Peyer's patch (tissue), 4 donors: ENCODE data around the gene HYOU1. TPM values are rescaled to one million over a fixed set of nuclear protein-coding genes. Genes with fewer than 3 reads are reported as not detected.

ENCODE experiments used
- DNase-seq, 3 donors: peaks; one replicate each; pipeline ENCODE4 v3.0.0-alpha.2; 2017 to 2019
- H3K27ac ChIP-seq, 4 donors: fragments of 200-600 bp; sonication (generic); one replicate each; pipeline ENCODE4 v1.5.1; 2016 to 2019
- H3K27me3 ChIP-seq, 2 donors: fragments of 200-600 bp; sonication (generic); one replicate each; pipeline ENCODE4 v1.5.1; 2019
- H3K36me3 ChIP-seq, 3 donors: fragments of 200-600 bp; sonication (generic); one replicate each; pipeline ENCODE4 v1.5.1; 2016 to 2019
- H3K4me1 ChIP-seq, 4 donors: fragments of 200-600 bp; sonication (generic); one replicate each; pipeline ENCODE4 v1.5.1; 2016 to 2019
- H3K4me3 ChIP-seq, 4 donors: fragments of 200-600 bp; sonication (generic); 1 replicate in 3 of 4; 2 replicates in 1 of 4; pipeline ENCODE4 v1.5.1; 2016 to 2019; ENCODE audit warnings: mild to moderate bottlenecking in 1 of 4
- H3K9me3 ChIP-seq, 4 donors: fragments of 200-600 bp; sonication (generic); one replicate each; pipeline ENCODE4 v1.5.1; 2016 to 2019; ENCODE audit warnings: mild to moderate bottlenecking in 1 of 4
- POLR2A ChIP-seq, 2 donors: fragments of 450-650 bp; IDR thresholded peaks; one replicate each; pipeline ENCODE4 v1.5.1; 2017; ENCODE audit warnings: antibody characterized with exemption in 2 of 2, mild to moderate bottlenecking in 2 of 2, moderate library complexity in 2 of 2
- total RNA-seq, 4 donors: library from RNA; depleted of rRNA; stranded (reverse); fragments of >200 nt; gene quantifications; one replicate each; pipeline ENCODE4 v1.1.0, GENCODE V29; 2016
- TF ChIP-seq, protein P1 (sequence below), 6 experiments: fragments of 450-650 bp in 4 of 6; fragments of 200-600 bp in 2 of 6; sonication (generic) in 1 of 6; IDR thresholded peaks; one replicate each; pipeline ENCODE4 v1.5.1; 2017 to 2019; ENCODE audit warnings: antibody characterized with exemption in 6 of 6, mild to moderate bottlenecking in 3 of 6, moderate library complexity in 1 of 6

The HYOU1 gene
- total RNA-seq, 4 donors from 2014 or later = 65.2 to 97.7 (median 66.9) TPM

DNA sequence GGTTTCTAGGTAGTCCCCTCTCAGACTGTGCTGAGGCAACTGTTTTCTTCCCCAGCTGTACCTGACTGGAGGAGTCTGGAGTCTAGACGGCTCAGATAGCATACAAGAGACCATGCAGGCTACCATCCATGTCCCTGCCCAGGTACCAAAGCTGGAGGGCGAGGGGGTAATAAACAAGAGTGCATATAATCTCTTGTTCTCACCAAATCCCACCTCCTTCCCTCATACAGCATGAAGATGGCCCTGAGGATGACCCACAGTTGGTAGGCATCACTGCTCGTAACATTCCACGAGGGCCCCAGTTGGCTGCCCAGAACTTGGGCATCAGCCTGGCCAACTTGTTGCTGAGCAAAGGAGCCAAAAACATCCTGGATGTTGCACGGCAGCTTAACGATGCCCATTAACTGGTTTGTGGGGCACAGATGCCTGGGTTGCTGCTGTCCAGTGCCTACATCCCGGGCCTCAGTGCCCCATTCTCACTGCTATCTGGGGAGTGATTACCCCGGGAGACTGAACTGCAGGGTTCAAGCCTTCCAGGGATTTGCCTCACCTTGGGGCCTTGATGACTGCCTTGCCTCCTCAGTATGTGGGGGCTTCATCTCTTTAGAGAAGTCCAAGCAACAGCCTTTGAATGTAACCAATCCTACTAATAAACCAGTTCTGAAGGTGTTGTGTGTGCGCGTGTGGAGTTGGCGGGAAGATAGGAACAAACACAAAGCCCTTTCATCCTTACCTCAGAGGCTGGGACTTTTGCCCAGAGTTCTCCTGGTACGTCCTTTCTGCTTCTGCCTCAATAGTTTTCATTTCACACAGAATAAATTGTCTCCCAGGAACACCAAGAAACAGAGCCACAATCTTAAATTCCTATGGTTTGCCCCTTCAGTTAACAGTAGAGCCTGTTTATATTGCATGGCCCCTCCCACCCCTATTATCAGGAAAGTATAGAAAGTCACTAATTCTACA lies 36.2 kb upstream of the HYOU1 start:
- peaks cover 0 to 23% (median 0%) of the 10 kb centered on the region in 3 donors for H3K36me3 ChIP-seq
- peak overlapping the region in 3 of 4 donors; percentile 95 to 96 (median 95) for H3K27ac ChIP-seq
- H3K4me1 ChIP-seq = peaks cover 0 to 21% (median 8%) of the 10 kb centered on the region in 4 donors
- no peak for TF ChIP-seq POLR2A (IDR thresholded peaks at IDR 0.05)
- TF ChIP-seq, protein P1, sequence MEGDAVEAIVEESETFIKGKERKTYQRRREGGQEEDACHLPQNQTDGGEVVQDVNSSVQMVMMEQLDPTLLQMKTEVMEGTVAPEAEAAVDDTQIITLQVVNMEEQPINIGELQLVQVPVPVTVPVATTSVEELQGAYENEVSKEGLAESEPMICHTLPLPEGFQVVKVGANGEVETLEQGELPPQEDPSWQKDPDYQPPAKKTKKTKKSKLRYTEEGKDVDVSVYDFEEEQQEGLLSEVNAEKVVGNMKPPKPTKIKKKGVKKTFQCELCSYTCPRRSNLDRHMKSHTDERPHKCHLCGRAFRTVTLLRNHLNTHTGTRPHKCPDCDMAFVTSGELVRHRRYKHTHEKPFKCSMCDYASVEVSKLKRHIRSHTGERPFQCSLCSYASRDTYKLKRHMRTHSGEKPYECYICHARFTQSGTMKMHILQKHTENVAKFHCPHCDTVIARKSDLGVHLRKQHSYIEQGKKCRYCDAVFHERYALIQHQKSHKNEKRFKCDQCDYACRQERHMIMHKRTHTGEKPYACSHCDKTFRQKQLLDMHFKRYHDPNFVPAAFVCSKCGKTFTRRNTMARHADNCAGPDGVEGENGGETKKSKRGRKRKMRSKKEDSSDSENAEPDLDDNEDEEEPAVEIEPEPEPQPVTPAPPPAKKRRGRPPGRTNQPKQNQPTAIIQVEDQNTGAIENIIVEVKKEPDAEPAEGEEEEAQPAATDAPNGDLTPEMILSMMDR (IDR thresholded peaks at IDR 0.05) = no peak
- DNase-seq = no peak
- H3K27me3 ChIP-seq = no peaks in the 10 kb centered on the region
- H3K4me3 ChIP-seq = peak overlapping the region; percentile 78 to 90 (median 84)
- no peaks in the 10 kb centered on the region for H3K9me3 ChIP-seq

DNA sequence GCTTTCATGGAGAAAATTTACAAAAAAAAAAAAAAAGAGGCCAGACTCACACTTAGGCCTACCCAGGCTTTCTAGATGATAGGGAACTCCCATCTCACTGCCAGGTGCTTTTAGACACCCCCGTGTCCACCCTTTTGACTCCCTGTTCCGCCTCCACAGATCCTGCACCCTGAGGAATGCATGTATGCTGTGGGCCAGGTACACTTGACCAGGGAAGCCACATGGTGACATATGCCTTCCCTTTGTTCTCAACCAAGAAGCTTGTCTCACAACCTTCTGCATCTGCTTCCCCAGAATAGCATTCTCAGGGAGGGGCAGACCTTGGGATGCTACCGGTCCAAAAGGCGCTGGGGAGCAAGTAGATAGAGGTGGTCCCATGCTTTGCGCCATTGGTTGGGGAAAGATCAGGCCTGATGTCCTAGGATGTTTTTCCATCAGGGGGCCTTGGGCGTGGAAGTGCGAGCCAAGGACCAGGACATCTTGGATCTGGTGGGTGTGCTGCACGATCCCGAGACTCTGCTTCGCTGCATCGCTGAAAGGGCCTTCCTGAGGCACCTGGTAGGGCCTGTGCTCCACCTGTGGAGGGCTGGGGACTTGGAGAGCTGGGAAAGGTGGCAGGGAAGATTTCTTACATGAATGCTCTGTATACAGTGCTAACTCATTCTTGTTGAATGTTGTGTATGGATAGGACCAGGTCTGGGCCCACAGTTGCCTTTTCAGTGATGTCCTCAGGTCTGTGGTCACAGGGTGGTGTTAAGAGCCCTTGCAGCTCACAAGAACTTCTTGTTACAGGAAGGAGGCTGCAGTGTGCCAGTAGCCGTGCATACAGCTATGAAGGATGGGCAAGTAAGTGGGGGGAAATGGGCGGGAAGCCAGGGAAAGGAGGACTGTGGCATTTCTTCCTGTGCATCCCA lies 35.2 kb upstream of the HYOU1 start:
- TF ChIP-seq, protein P1 (IDR thresholded peaks at IDR 0.05) = no peak
- no peak for TF ChIP-seq POLR2A (IDR thresholded peaks at IDR 0.05)
- H3K27ac ChIP-seq = no peak overlapping the region
- H3K9me3 ChIP-seq = no peaks in the 10 kb centered on the region
- no peak for DNase-seq
- peaks cover 0 to 21% (median 8%) of the 10 kb centered on the region in 4 donors for H3K4me1 ChIP-seq
- peaks cover 0 to 14% (median 0%) of the 10 kb centered on the region in 3 donors for H3K36me3 ChIP-seq
- H3K4me3 ChIP-seq = no peak overlapping the region
- no peaks in the 10 kb centered on the region for H3K27me3 ChIP-seq

- H3K36me3 ChIP-seq = peaks cover 0 to 10% (median 0%) of the 10 kb centered on the region in 3 donors
- TF ChIP-seq, protein P1 (IDR thresholded peaks at IDR 0.05) = no peak
- TF ChIP-seq POLR2A (IDR thresholded peaks at IDR 0.05) = no peak
- H3K27me3 ChIP-seq = no peaks in the 10 kb centered on the region
- H3K27ac ChIP-seq = no peak overlapping the region
- H3K4me3 ChIP-seq = no peak overlapping the region
- no peak for DNase-seq
- no peaks in the 10 kb centered on the region for H3K9me3 ChIP-seq
- peaks cover 0 to 24% (median 8%) of the 10 kb centered on the region in 4 donors for H3K4me1 ChIP-seq
Observed at GRCh38 chr11:119091178-119091577, 34.2 kb upstream of the HYOU1 start.

DNA sequence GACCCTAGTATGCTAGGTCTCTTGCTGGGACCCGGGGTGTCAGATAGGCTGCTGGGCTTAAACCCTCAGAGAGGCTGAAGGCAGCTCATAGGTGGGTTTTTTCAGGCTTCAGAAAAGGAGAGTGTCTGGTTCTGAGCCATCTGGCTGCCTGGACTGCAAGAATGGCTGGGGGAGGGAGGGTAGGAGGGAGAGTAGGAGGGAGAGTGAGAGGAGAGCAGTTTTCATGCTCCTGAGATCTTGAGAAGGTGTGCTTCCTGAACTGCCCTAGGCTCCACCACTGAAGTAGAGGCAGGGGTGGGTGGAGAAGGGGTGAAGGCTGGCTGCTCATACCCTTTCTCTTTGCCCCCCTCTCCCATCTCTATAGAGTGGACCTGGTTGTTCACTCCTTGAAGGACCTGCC lies 32.3 kb upstream of the HYOU1 start:
- TF ChIP-seq, protein P1 (IDR thresholded peaks at IDR 0.05) = no peak
- TF ChIP-seq POLR2A (IDR thresholded peaks at IDR 0.05) = no peak
- Histone ChIP-seq H3K36me3 (peaks cover 0 to 10% (median 0%) of the 10 kb centered on the region in 3 donors), H3K4me1 (peaks cover 0 to 34% (median 13%) of the 10 kb centered on the region in 4 donors)

DNA sequence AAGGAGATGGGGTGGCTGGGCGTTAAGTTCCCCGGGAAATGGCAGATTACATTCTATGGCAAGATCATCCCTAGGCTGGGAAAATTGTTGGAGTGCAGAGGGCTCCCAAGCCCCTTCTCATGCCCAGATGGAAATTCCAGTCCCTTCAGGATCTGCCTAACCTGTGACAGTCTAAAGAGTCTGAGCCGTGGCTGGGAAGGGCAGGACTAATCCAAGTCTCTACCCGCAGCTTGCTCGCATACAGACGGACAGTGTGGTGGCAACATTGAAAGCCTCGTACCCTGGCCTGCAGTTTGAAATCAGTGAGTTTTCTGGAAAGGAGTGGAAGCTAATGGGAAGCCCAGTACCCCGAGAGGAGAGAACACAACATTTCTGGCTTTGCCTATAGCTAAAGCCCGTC lies 31.4 kb upstream of the HYOU1 start:
- Histone ChIP-seq H3K9me3 (no peaks in the 10 kb centered on the region), H3K36me3 (peaks cover 0 to 10% (median 0%) of the 10 kb centered on the region in 3 donors), H3K4me3 (no peak overlapping the region), H3K27ac (no peak overlapping the region), H3K27me3 (no peaks in the 10 kb centered on the region), H3K4me1 (peaks cover 0 to 31% (median 7%) of the 10 kb centered on the region in 4 donors)
- DNase-seq = no peak
- TF ChIP-seq, protein P1 (IDR thresholded peaks at IDR 0.05) = no peak
- no peak for TF ChIP-seq POLR2A (IDR thresholded peaks at IDR 0.05)

More for the DNA sequence above, 32.3 kb upstream of the HYOU1 start:
- Histone ChIP-seq H3K27me3 (no peaks in the 10 kb centered on the region), H3K27ac (no peak overlapping the region), H3K9me3 (no peaks in the 10 kb centered on the region), H3K4me3 (no peak overlapping the region)
- DNase-seq = no peak
